K562 (cell line): ENCODE data around the gene HES3. TPM values are rescaled to one million over a fixed set of nuclear protein-coding genes. Genes with fewer than 3 reads are reported as not detected.

Source experiments
- ATAC-seq: fragments of 200-7000 bp; cut with Tn5 transposase; 3 replicates; pipeline ENCODE4 v1.9.1; 2020; ENCODE audit warnings: moderate library complexity
- BruUV-seq: library from RNA; stranded (reverse); fragments of 400-500 nt; replicated peaks from 2 replicates; lab custom pipeline; 2021; lab: Mats Ljungman, UMichigan
- CTCF ChIA-PET: fragments of 300-600 bp; formaldehyde crosslinking; extraction: SDS; loops from one replicate; lab custom pipeline; 2021; ENCODE audit warnings: low intra/inter-chr PET ratio; lab: Yijun Ruan, JAX
- POLR2A ChIA-PET: fragments of 300-600, 350-650 bp; sonication (Branson Sonifier 250); formaldehyde crosslinking; extraction: SDS; loops from one replicate; lab custom pipeline; 2021; ENCODE audit warnings: antibody characterized with exemption, inconsistent platforms; lab: Yijun Ruan, JAX
- DNase-seq, 4 experiments: peaks; one replicate each; pipeline versions ENCODE4 v3.0.0 to v3.0.0-alpha.2; 2011 to 2018; ENCODE audit warnings: low spot score in 3 of 4, mixed read lengths in 3 of 4; ENCODE audit errors: extremely low read depth in 1 of 4
- FAIRE-seq: peaks from 2 replicates; lab custom pipeline; 2011; peaks lifted over from hg19 to GRCh38; lab: Jason Lieb, UNC
- H2AFZ ChIP-seq: 2 replicates; pipeline ENCODE4 v1.6.0; 2011; ENCODE audit warnings: low read depth, low read length, control low read depth, inconsistent platforms
- H3K27ac ChIP-seq: fragments of 200-600 bp; 3 replicates; pipeline ENCODE4 v1.8.0; 2011; ENCODE audit warnings: low read depth, mild to moderate bottlenecking, control low read depth, inconsistent platforms, low read length, moderate library complexity, mixed read lengths; ENCODE audit errors: extremely low read depth
- H3K27me3 ChIP-seq, 2 experiments: fragments of 300-600 bp in 1 of 2; 2 replicates in 1 of 2; 3 replicates in 1 of 2; pipeline versions ENCODE4 v1.6.0 to v1.8.0; 2011; ENCODE audit warnings: inconsistent platforms in 2 of 2, low read length in 2 of 2, mild to moderate bottlenecking in 1 of 2, mixed read lengths in 1 of 2, moderate library complexity in 1 of 2; ENCODE audit not compliant: control insufficient read depth in 2 of 2, insufficient read depth in 2 of 2
- H3K36me3 ChIP-seq: fragments of 300-600 bp; 3 replicates; pipeline ENCODE4 v1.8.0; 2011; ENCODE audit warnings: mild to moderate bottlenecking, low read length, inconsistent platforms; ENCODE audit not compliant: control insufficient read depth, insufficient read depth
- H3K4me1 ChIP-seq, 2 experiments: fragments of 200-600 bp in 1 of 2; replicated peaks in 1 of 2; 2 replicates in 1 of 2; 3 replicates in 1 of 2; pipeline versions ENCODE4 v1.5.1 to v1.8.0; 2011; ENCODE audit warnings: inconsistent platforms in 2 of 2, low read length in 2 of 2, mild to moderate bottlenecking in 1 of 2, mixed read lengths in 1 of 2, moderate library complexity in 1 of 2; ENCODE audit not compliant: control insufficient read depth in 2 of 2, insufficient read depth in 2 of 2
- H3K4me2 ChIP-seq: 2 replicates; pipeline ENCODE4 v1.6.1; 2011; ENCODE audit warnings: low read length, control low read depth, inconsistent platforms, mixed read lengths; ENCODE audit not compliant: insufficient read depth
- H3K4me3 ChIP-seq: fragments of 200-600 bp; sonication (generic), shearing (Covaris generic); 2 replicates; pipeline ENCODE4 v1.5.1; 2016; ENCODE audit warnings: control low read depth, inconsistent platforms
- H3K79me2 ChIP-seq: fragments of 200-600 bp; 3 replicates; pipeline ENCODE4 v1.8.0; 2011; ENCODE audit warnings: low read length, inconsistent platforms; ENCODE audit not compliant: control insufficient read depth, insufficient read depth
- H3K9ac ChIP-seq, 2 experiments: 2 replicates each; pipeline versions ENCODE4 v1.6.0 to v1.6.1; 2011; ENCODE audit warnings: low read depth in 2 of 2, low read length in 2 of 2, control low read depth in 1 of 2, inconsistent platforms in 1 of 2, mild to moderate bottlenecking in 1 of 2, mixed read lengths in 1 of 2; ENCODE audit not compliant: insufficient read depth in 1 of 2
- H3K9me1 ChIP-seq: one replicate; pipeline ENCODE4 v1.6.0; 2011; ENCODE audit warnings: inconsistent platforms, mild to moderate bottlenecking, low read length, moderate library complexity; ENCODE audit not compliant: control insufficient read depth, insufficient read depth
- H3K9me3 ChIP-seq: replicated peaks from 2 replicates; pipeline ENCODE4 v1.5.1; 2011; ENCODE audit warnings: low read depth, low read length, inconsistent platforms; ENCODE audit not compliant: control insufficient read depth, insufficient read depth
- H4K20me1 ChIP-seq: replicated peaks from 2 replicates; pipeline ENCODE4 v1.6.1; 2011; ENCODE audit warnings: low read length, inconsistent platforms, mixed read lengths; ENCODE audit not compliant: control insufficient read depth, insufficient read depth
- C11orf30 ChIP-seq: fragments of 450-650 bp; IDR thresholded peaks from 2 replicates; pipeline ENCODE4 v1.6.1; 2016; ENCODE audit warnings: low read depth, mild to moderate bottlenecking
- FIP1L1 ChIP-seq: fragments of 200-400 bp; formaldehyde crosslinking; IDR thresholded peaks from 2 replicates; pipeline ENCODE4 v1.6.1; 2018; ENCODE audit warnings: mild to moderate bottlenecking, low read depth, low read length; ENCODE audit not compliant: poor library complexity, severe bottlenecking
- ILF3 ChIP-seq: fragments of 450-650 bp; IDR thresholded peaks from 2 replicates; pipeline ENCODE4 v1.6.1; 2018; ENCODE audit warnings: antibody characterized with exemption, mild to moderate bottlenecking, moderate library complexity, borderline replicate concordance
- LCOR ChIP-seq: sonication (generic); formaldehyde crosslinking; IDR thresholded peaks from 2 replicates; pipeline ENCODE4 v1.8.0; 2022; ENCODE audit warnings: mild to moderate bottlenecking, missing genetic modification reagents
- MCM3 ChIP-seq: fragments of 450-650 bp; IDR thresholded peaks from 2 replicates; pipeline ENCODE4 v1.6.1; 2016
- PTTG1 ChIP-seq: fragments of 450-650 bp; IDR thresholded peaks from 2 replicates; pipeline ENCODE4 v1.6.1; 2016; ENCODE audit warnings: low read depth, mild to moderate bottlenecking, missing genetic modification characterization, missing compliant biosample characterization
- RBFOX2 ChIP-seq: fragments of 200-400 bp; formaldehyde crosslinking; IDR thresholded peaks from 2 replicates; pipeline ENCODE4 v1.6.1; 2017; ENCODE audit warnings: low read depth, mild to moderate bottlenecking, low read length, moderate library complexity
- SMC3 ChIP-seq: conservative IDR thresholded peaks from 2 replicates; pipeline ENCODE4 v1.6.1; 2011; ENCODE audit warnings: low read depth, low read length, improper control_type of control experiment; ENCODE audit not compliant: insufficient read depth
- SREBF2 ChIP-seq: sonication (generic); formaldehyde crosslinking; IDR thresholded peaks from 2 replicates; pipeline ENCODE4 v1.4.0; 2020; ENCODE audit warnings: mild to moderate bottlenecking, missing genetic modification reagents
- TFAM ChIP-seq: fragments of 250-450 bp; sonication (Bioruptor Pico); conservative IDR thresholded peaks from 2 replicates; pipeline ENCODE4 v1.5.0; 2021; ENCODE audit warnings: mild to moderate bottlenecking, moderate library complexity
- TOE1 ChIP-seq, 2 experiments: fragments of 450-650 bp in 1 of 2; sonication (generic) in 1 of 2; formaldehyde crosslinking in 1 of 2; IDR thresholded peaks; 2 replicates each; pipeline versions ENCODE4 v1.7.1 to v1.8.0; 2016 to 2022; ENCODE audit warnings: borderline replicate concordance in 2 of 2, mild to moderate bottlenecking in 2 of 2, antibody characterized with exemption in 1 of 2, inconsistent platforms in 1 of 2, low read depth in 1 of 2, missing genetic modification reagents in 1 of 2, moderate library complexity in 1 of 2
- ZNF121 ChIP-seq: sonication (generic); formaldehyde crosslinking; conservative IDR thresholded peaks from 2 replicates; pipeline ENCODE4 v1.8.0; 2022; ENCODE audit warnings: missing genetic modification reagents
- ZNF143 ChIP-seq: sonication (generic); formaldehyde crosslinking; IDR thresholded peaks from 2 replicates; pipeline ENCODE4 v1.9.0; 2022; ENCODE audit warnings: mild to moderate bottlenecking, missing genetic modification reagents
- ZNF224 ChIP-seq: sonication (generic); formaldehyde crosslinking; IDR thresholded peaks from 2 replicates; pipeline ENCODE4 v1.8.0; 2022; ENCODE audit warnings: mild to moderate bottlenecking, missing genetic modification reagents
- ZNF282 ChIP-seq: sonication (generic); formaldehyde crosslinking; IDR thresholded peaks from 2 replicates; pipeline ENCODE4 v1.8.1; 2023; ENCODE audit warnings: missing genetic modification reagents
- ZNF445 ChIP-seq: fragments of 250-450 bp; sonication (Bioruptor Pico); IDR thresholded peaks from 2 replicates; pipeline ENCODE4 v1.4.0; 2020; ENCODE audit warnings: low read depth, mild to moderate bottlenecking, moderate library complexity
- ZNF740 ChIP-seq, 3 experiments: fragments of 200-800 bp in 1 of 3; sonication (Bioruptor generic) in 1 of 3; sonication (generic) in 1 of 3; formaldehyde crosslinking in 1 of 3; IDR thresholded peaks; 2 replicates each; pipeline versions ENCODE4 v1.6.1 to v1.8.0; 2016 to 2022; ENCODE audit warnings: mild to moderate bottlenecking in 2 of 3, missing compliant biosample characterization in 2 of 3, missing genetic modification characterization in 2 of 3, missing genetic modification reagents in 1 of 3
- WGBS: fragments of 100-300 bp; shearing (Covaris generic); methylation state at CpG from one replicate; pipeline ENCODE4 v1.1.6; 2016; ENCODE audit warnings: low coverage, mixed read lengths; ENCODE audit not compliant: insufficient coverage; ENCODE audit errors: missing lambda C conversion rate; 5-methylcytosine and 5-hydroxymethylcytosine counted together
- in situ Hi-C: fragments of 300-500 bp; cut with MboI; formaldehyde crosslinking; loops from 4 replicates; pipeline ENCODE4 v1.15.0; 2018; ENCODE audit warnings: inconsistent platforms, mixed read lengths
- intact Hi-C: fragments of 100-400 bp; cut with micrococcal nuclease; formaldehyde crosslinking; loops from 2 replicates; pipeline ENCODE4 v1.14.2; 2022
- polyA plus RNA-seq, 8 experiments: library from polyadenylated mRNA; depleted of rRNA in 4 of 8; stranded (reverse) in 5 of 8; unstranded in 3 of 8; fragments of >200 nt; fragmentation: Nextera tagmentation in 2 of 8; fragmentation: Illumina TruSeq in 1 of 8; extraction: Ambion mirVana in 2 of 8; extraction: Trizol in 1 of 8; gene quantifications; 2 replicates each; pipeline versions ENCODE4 v1.2.1 to v1.2.3, GENCODE V29; 2011 to 2014; ENCODE audit warnings: inconsistent platforms in 1 of 8, missing spikeins in 1 of 8
- total RNA-seq, 7 experiments: library from RNA; depleted of rRNA in 6 of 7; stranded (reverse); fragments of >200 nt in 6 of 7; fragmentation: Illumina TruSeq in 2 of 7; extraction: Trizol in 2 of 7; gene quantifications; 2 replicates each; pipeline versions ENCODE4 v1.2.1 to v1.2.3, GENCODE V29; 2011 to 2021; ENCODE audit warnings: low replicate concordance in 1 of 7

Gene HES3
- total and polyA plus RNA-seq, 9 of the 15 experiments (the other 6 are each of a cell fraction or from before 2014, with no cell fraction given): not detected

DNA sequence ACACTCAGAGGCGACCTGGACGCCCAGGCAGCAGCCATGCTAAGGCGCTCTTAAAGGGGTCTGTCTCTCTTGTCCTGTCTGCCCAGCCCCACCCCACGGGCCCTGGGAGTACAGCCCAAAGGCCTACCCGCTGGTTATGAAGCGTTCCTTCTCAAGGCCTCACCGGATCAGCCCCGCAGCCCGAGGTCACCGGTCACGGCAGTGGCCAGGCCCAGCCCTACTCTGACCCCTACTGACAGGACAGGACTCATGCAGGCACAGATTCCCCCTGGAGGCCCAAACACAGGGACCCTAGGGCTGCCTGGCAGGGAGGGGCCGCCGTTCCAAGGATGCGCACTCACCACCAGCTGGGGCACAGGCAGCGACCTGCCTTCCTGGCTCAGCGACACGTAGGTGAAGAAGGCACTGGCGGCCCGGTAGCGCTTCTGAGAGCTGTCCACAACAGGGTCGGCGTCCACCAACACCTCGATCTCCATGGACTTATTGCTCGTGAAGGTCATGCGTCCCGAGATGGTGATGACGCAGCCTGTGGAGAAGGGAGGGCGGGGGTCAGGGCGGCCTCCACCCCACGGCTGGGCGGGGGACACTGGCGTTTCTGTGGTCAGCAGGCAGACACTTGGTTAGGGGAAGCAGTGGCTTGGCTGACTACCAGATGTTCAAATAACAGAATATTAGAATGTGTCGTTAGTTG is 36.9 kb downstream of the HES3 start:
- POLR2A ChIA-PET: interaction anchor here (0.6 to 1.2 kb wide), 2 partner anchors 14 to 40 kb away, joined by 4 read pairs; no protein-coding TSS in a partner anchor
- TF ChIP-seq ZNF282 (no peak), SREBF2 (CRISPR knock-in tag) (no peak), C11orf30 (no peak), ILF3 (no peak), SMC3 (peak; percentile 26; the same call in 1 of the 2 replicates), LCOR (CRISPR knock-in tag) (no peak), TOE1 (IDR thresholded peaks at IDR 0.05; ENCODE audit: borderline replicate concordance) (no peak), TOE1 (CRISPR knock-in tag; IDR thresholded peaks at IDR 0.05; ENCODE audit: borderline replicate concordance, low read depth) (no peak), ZNF143 (no peak), MCM3 (no peak), ZNF445 (CRISPR knock-in tag) (no peak), PTTG1 (tag) (no peak), FIP1L1 (no peak), TFAM (CRISPR knock-in tag) (no peak), ZNF740 (CRISPR knock-in tag; IDR thresholded peaks at IDR 0.05) (no peak), ZNF740 (tag; IDR thresholded peaks at IDR 0.05) (no peak), ZNF224 (CRISPR knock-in tag) (no peak), RBFOX2 (no peak), ZNF121 (CRISPR knock-in tag) (peak; percentile 67; the same call in 1 of the 2 replicates)

More for the DNA sequence above, 36.9 kb downstream of the HES3 start:
- Histone ChIP-seq H3K27ac (no peak overlapping the region), H4K20me1 (peaks cover 3% of the 10 kb centered on the region; the same call in 1 of the 2 replicates), H3K27me3 (no peaks in the 10 kb centered on the region; a peak in 1 of 5 replicates), H3K36me3 (no peaks in the 10 kb centered on the region), H2AFZ (no peak overlapping the region), H3K4me1 (peaks cover 5 to 52% of the 10 kb centered on the region in 2 experiments; a peak in 4 of 5 replicates), H3K4me2 (no peak overlapping the region), H3K79me2 (no peaks in the 10 kb centered on the region), H3K9me3 (no peaks in the 10 kb centered on the region), H3K9ac (no peak overlapping the region; a peak in 1 of 4 replicates), H3K9me1 (no peaks in the 10 kb centered on the region), H3K4me3 (no peak overlapping the region)
- FAIRE-seq: peak; percentile 85
- CTCF ChIA-PET: interaction anchor here (1.5 to 2.5 kb wide), 4 partner anchors 13 to 62 kb away, joined by 6 to 20 read pairs (median 8); no protein-coding TSS in a partner anchor
- intact Hi-C loops: loop anchor here (2.0 kb wide), 1 partner anchor 34 kb away; no protein-coding TSS in a partner anchor
- 53% methylated on average over 30 of the region's 33 CpGs for WGBS
- ATAC-seq: peak; percentile 95
- in situ Hi-C loops: no loop called here
- no TSS peak for BruUV-seq
- peak; percentile 69 to 81 (median 78) for DNase-seq
